Renal pelvis (tissue), 4 donors: ENCODE measurements around the gene SLIT1. TPM values are rescaled to one million over a fixed set of nuclear protein-coding genes. Genes with fewer than 3 reads are reported as not detected.

Experiments used
- DNase-seq: peaks from one replicate; pipeline ENCODE4 v3.0.0-alpha.2; 2013
- polyA plus RNA-seq, 3 donors: library from polyadenylated mRNA; unstranded; fragments of 120-200 nt; gene quantifications; one replicate each; pipeline ENCODE4 v1.2.1, GENCODE V29; 2013; ENCODE audit not compliant: insufficient read length in 3 of 3

Gene SLIT1
- polyA plus RNA-seq, 3 donors, result 6.7 to 8.3 (median 7.9) TPM

- DNase-seq, result no peak
Measured at GRCh38 chr10:97139651-97140048, 46.1 kb downstream of the SLIT1 start.

DNA sequence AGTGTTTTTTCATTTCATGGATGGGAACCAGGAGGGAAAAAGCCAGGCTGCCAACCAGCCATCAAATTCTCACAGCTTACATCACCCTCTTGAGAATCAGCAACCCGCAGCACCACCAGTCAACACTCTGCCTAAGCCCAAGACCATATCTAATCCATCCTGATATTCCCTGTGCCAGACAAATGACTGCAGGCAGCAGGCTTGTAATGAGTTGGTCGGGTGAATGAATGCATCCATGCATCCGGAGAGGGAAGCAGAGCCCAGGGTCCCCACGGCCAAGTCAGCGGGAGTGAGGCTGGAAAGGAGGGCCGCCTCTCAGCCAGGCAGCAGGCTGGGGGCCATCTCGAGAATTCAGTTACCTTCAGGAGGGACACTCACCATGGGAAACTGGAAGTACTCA is 46.9 kb downstream of the SLIT1 start:
- DNase-seq, result no peak

GRCh38 chr10:97138174-97138573 is 47.6 kb downstream of the SLIT1 start:
- no peak for DNase-seq

DNA sequence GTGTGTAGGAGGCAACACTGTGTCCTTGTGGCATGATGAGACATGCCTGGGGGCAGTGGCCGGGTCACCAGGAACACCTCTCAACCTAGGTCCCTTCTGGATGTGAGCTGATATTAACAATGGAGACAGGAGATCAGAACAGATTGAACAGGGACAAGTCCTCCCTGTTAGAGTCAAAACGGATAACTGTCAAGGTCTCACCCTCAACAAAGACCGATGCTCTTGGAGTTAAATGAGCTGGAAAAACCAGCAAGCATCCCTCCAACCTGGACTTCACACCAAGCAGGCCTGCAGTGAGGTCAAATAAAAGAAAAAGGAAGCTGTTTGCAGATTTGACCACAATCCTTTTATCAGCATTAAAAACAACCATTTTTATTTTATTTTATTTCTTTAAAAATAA is 49.0 kb downstream of the SLIT1 start:
- no peak for DNase-seq

DNA sequence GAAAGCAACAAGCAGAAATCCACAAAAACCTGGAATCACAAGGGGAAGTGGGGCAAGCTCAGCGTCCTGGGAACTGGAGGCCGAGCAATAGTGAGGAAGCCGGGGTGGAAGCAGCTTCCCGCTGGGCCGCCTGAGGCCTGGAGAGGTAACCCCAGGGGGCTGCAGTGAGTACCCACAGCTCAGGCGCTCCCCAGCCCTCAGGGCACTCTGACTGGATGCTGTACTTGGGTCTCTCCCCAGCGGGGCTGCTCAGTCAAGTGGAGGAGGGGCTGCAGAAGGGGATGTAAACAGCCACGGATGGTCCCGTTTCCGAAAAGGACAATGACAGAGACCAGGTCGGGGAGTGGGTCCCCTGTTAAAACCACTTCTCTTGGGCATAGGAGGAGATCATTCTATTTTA is 50.3 kb downstream of the SLIT1 start:
- DNase-seq, result no peak

- no peak for DNase-seq
Measured at GRCh38 chr10:97134983-97135382, 50.8 kb downstream of the SLIT1 start.

GRCh38 chr10:97134110-97134509 is 51.6 kb downstream of the SLIT1 start:
- DNase-seq, result no peak

DNA sequence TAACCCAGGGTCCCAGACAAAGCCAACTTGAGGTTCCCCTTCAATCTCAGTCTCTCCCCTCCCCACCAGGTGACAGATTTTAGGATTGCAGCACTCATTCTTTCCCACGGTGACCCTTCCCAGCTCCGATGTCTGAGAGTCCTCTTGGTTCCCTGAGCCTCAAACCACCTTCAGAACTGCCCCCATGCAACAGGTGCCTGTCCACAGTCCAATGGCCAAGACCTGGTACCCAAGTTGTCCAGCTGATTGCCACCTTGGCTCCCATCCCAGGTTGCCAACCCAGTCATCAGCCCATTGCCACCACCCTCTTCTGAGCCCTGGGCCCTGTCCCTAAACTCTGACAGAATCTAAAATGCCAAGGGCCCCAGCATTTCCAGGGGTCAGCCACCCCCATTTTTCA is 53.5 kb downstream of the SLIT1 start:
- DNase-seq, result no peak

DNA sequence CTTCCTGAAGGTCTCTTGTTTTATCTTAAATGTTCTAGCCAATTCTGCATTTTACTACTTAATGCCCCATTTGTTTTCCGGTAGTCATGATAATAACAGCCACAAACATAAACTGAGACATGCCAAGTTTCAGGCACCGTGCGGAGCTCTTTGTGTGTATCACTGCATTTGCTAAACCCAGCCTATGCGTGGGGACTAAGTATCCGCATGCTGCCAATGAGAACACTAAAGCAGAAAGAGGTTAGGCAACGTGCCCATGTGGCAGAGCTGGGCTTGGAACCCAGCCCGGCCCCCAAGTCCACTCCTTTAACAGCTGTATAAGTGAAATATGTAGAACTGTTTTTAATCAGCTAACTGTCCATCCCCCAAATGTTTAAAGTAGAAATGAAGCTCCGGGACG is 54.1 kb downstream of the SLIT1 start:
- no peak for DNase-seq

DNA sequence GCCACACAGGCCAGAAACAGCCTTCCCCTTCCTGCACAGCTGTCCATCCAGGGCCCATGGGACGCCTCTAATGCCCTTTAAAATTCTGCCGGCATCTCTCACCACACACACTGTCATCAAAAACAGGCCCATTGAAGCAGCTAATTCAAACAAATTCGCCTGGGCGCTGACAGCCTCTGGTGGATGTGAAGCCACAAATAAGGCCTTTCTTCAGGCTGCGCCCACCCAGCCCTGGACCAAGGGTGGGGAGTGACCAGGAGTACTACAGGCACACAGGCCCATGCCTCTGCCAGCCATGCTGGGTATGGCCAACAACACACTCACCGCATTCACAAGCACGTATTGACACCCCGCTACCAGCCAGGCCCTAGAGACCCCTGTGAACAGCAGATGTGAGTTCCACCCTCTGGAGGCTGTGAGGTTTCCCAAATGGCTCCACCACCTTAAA is 54.6 kb downstream of the SLIT1 start:
- no peak for DNase-seq

DNA sequence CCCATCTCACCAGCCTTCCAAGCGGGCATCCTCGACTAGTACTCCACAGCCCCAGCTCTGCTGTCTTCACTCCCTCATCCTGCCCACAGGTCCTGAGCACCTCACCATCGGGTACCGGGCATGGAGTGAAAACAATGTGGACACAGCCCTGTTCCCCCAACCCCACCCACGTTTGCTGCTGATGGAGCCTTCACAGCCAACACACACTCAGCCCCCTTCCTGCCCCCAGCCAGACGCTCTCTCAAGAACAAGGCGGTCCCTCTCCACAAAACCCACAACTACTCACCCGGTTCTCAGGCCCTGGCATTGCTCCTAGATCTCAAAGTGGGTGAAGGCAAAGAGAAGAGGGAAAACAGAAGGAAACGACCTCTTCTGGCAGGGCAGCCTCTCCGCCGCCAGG is 56.1 kb downstream of the SLIT1 start:
- no peak for DNase-seq

- DNase-seq, result no peak
Measured at GRCh38 chr10:97128516-97129154, 57.1 kb downstream of the SLIT1 start.

- no peak for DNase-seq
Measured at GRCh38 chr10:97128039-97128492, 57.7 kb downstream of the SLIT1 start.

DNA sequence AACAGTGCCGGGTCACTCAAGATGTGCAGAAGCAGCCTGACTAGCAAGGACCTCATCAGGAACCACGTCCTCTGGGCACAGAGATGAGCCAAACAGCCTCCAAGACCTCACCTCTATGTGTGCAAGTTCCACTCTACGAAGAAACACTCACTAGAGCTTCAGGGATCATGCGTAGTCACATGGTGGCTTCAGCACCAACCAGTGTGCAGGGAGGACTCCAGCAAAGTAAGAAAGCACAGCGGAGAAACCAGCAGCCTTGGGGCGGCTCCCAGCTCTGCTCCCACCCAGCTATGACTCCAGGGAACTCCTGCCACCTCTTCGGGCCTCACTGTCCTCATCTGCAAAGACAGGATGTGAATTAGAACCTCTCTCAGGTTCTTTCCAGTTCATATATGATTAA is 58.2 kb downstream of the SLIT1 start:
- no peak for DNase-seq

- no peak for DNase-seq
Measured at GRCh38 chr10:97124211-97124610, 61.5 kb downstream of the SLIT1 start.

GRCh38 chr10:97123765-97124164 is 62.0 kb downstream of the SLIT1 start:
- no peak for DNase-seq

DNA sequence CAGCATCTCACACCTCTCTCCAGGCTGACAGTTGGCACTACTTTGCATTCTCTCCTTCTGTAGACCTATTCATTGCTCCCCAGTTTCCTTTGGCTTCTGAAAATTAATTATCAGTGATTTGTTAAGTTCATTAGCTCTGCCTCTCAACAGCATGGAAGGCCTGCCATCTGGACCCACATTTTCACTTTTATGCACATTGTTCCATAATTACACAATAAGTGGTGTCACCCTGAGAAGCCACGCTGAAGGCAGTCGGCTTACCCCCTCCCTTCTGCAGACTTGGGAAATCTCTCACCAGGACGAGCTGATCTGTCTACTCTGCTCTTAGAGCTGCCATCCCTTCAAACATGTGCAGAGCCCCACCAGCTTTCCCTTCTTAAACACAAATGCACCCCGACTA is 64.7 kb downstream of the SLIT1 start:
- DNase-seq, result no peak

GRCh38 chr10:97120370-97120769 is 65.4 kb downstream of the SLIT1 start:
- no peak for DNase-seq

GRCh38 chr10:97119058-97119745 is 66.6 kb downstream of the SLIT1 start:
- peak; percentile 39 for DNase-seq

DNA sequence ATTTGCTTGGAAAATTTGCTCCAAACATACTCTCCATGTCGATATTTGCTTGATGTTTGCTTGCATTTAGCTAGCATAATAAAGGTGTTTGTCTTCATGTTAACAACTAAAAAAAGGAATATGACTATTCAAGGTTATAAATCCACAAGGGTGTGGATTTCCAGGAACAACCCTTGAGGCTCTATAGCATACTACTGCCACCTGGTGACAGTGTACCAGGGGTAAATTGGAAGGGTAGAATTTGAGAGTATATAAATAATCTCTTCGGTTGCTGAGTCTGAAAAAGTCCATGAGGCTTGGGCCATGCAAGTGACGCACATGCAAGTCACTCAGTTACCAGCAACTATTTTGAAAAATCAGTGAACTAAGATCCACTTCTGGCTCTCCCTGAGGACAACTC is 68.4 kb downstream of the SLIT1 start:
- DNase-seq, result no peak

- DNase-seq, result no peak
Measured at GRCh38 chr10:97116462-97117162, 69.1 kb downstream of the SLIT1 start.

GRCh38 chr10:97115846-97116245 is 69.9 kb downstream of the SLIT1 start:
- DNase-seq, result no peak

DNA sequence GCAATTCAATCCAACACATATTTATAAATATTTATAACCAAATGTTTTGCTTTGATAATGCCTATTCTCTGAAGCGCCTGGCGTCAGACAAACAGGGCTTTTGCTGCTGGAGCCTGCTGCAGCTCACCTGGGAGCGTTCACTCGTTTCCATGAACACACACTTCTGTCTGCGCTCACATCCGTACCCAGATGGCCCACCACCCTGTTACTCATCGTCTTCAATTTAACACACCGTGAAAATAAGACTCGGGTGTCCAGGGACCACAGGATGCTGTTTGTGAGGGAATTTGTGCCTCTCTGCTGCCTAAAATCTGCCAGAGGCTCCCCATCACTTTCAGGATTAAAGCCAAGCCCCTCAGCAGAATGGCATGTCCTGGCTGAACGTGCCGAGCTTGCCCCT is 74.1 kb downstream of the SLIT1 start:
- DNase-seq, result no peak
